Nephron (organoid): Measurements from ENCODE around the gene JAM3.
A peak's percentile ranks its signal among the peaks of the same experiment; 100 is the strongest.

Experiments
- H3K27ac Mint-ChIP-seq, 3 experiments: 2 replicates each; pipeline ENCODE4 v1.8.0; 2020; ENCODE audit warnings: mixed read lengths in 3 of 3, mild to moderate bottlenecking in 2 of 3, moderate library complexity in 1 of 3
- H3K27me3 Mint-ChIP-seq: 2 replicates; pipeline ENCODE4 v1.8.0; 2021; ENCODE audit warnings: low read depth, mild to moderate bottlenecking, moderate library complexity, mixed read lengths
- H3K36me3 Mint-ChIP-seq: 2 replicates; pipeline ENCODE4 v1.8.0; 2020; ENCODE audit warnings: low read depth, mixed read lengths
- H3K4me1 Mint-ChIP-seq: 2 replicates; pipeline ENCODE4 v1.8.0; 2020; ENCODE audit warnings: mixed read lengths
- H3K4me3 Mint-ChIP-seq, 3 experiments: 2 replicates each; pipeline ENCODE4 v1.8.0; 2020; ENCODE audit warnings: mild to moderate bottlenecking in 3 of 3, mixed read lengths in 3 of 3, moderate library complexity in 2 of 3
- H3K9me3 Mint-ChIP-seq: 2 replicates; pipeline ENCODE4 v1.8.0; 2020; ENCODE audit warnings: mixed read lengths
- TF ChIP-seq, protein P1 (sequence below), 3 experiments: fragments of 200-600 bp; sonication (generic); IDR thresholded peaks; one replicate each; pipeline ENCODE4 v1.5.0; 2021; ENCODE audit warnings: antibody characterized with exemption in 3 of 3; ENCODE audit not compliant: unreplicated experiment in 3 of 3

Gene JAM3

GRCh38 chr11:134153147-134153905, 84.5 kb downstream of the JAM3 start:
- no peaks in the 10 kb centered on the region for H3K27me3 Mint-ChIP-seq
- TF ChIP-seq, protein P1, sequence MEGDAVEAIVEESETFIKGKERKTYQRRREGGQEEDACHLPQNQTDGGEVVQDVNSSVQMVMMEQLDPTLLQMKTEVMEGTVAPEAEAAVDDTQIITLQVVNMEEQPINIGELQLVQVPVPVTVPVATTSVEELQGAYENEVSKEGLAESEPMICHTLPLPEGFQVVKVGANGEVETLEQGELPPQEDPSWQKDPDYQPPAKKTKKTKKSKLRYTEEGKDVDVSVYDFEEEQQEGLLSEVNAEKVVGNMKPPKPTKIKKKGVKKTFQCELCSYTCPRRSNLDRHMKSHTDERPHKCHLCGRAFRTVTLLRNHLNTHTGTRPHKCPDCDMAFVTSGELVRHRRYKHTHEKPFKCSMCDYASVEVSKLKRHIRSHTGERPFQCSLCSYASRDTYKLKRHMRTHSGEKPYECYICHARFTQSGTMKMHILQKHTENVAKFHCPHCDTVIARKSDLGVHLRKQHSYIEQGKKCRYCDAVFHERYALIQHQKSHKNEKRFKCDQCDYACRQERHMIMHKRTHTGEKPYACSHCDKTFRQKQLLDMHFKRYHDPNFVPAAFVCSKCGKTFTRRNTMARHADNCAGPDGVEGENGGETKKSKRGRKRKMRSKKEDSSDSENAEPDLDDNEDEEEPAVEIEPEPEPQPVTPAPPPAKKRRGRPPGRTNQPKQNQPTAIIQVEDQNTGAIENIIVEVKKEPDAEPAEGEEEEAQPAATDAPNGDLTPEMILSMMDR (IDR thresholded peaks at IDR 0.05; ENCODE audit: unreplicated experiment in 3 of 3) = no peak
- no peaks in the 10 kb centered on the region for H3K9me3 Mint-ChIP-seq
- no peak overlapping the region for H3K27ac Mint-ChIP-seq
- H3K36me3 Mint-ChIP-seq = peaks cover 64% of the 10 kb centered on the region
- no peaks in the 10 kb centered on the region for H3K4me1 Mint-ChIP-seq
- H3K4me3 Mint-ChIP-seq = no peak overlapping the region

GRCh38 chr11:134154441-134154840, 85.6 kb downstream of the JAM3 start:
- TF ChIP-seq, protein P1 (IDR thresholded peaks at IDR 0.05; ENCODE audit: unreplicated experiment in 3 of 3) = no peak
- no peaks in the 10 kb centered on the region for H3K4me1 Mint-ChIP-seq
- no peaks in the 10 kb centered on the region for H3K9me3 Mint-ChIP-seq

GRCh38 chr11:134155456-134155855, 86.6 kb downstream of the JAM3 start:
- no peak overlapping the region for H3K4me3 Mint-ChIP-seq
- H3K27ac Mint-ChIP-seq = no peak overlapping the region
- H3K9me3 Mint-ChIP-seq = no peaks in the 10 kb centered on the region
- TF ChIP-seq, protein P1 (IDR thresholded peaks at IDR 0.05; ENCODE audit: unreplicated experiment in 3 of 3) = no peak
- no peaks in the 10 kb centered on the region for H3K27me3 Mint-ChIP-seq
- H3K4me1 Mint-ChIP-seq = no peaks in the 10 kb centered on the region
- H3K36me3 Mint-ChIP-seq = peaks cover 77% of the 10 kb centered on the region

More at GRCh38 chr11:134154441-134154840, 85.6 kb downstream of the JAM3 start:
- Mint-ChIP-seq H3K27me3 (no peaks in the 10 kb centered on the region), H3K4me3 (no peak overlapping the region), H3K36me3 (peaks cover 67% of the 10 kb centered on the region), H3K27ac (peak overlapping the region in 1 of 3 experiments; percentile 32)

- Mint-ChIP-seq H3K4me1 (no peaks in the 10 kb centered on the region), H3K27me3 (no peaks in the 10 kb centered on the region), H3K36me3 (peaks cover 77% of the 10 kb centered on the region), H3K4me3 (no peak overlapping the region), H3K9me3 (no peaks in the 10 kb centered on the region), H3K27ac (no peak overlapping the region)
- TF ChIP-seq, protein P1 (IDR thresholded peaks at IDR 0.05; ENCODE audit: unreplicated experiment in 3 of 3) = no peak
These were observed 87.3 kb downstream of the JAM3 start for GRCh38 chr11:134155946-134156865.

DNA sequence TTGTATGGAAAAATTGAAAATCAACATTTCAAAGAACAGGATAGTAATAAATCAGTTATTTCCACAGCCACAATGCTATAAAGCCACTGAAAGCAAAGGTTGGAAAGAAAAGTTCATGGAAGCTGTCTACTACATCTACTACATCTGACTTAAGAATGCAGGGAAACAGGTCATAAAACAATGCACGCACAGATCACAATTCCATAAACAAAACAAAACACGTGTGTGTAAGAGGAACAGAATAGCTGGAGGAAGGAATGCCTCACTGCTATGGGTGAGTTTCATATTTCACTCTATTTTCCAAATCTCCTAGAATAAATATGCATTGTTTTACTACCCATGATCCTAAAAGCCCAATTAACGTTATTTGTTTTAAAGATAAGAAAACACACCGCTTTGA, 88.6 kb downstream of the JAM3 start:
- H3K4me1 Mint-ChIP-seq = no peaks in the 10 kb centered on the region
- TF ChIP-seq, protein P1 (IDR thresholded peaks at IDR 0.05; ENCODE audit: unreplicated experiment in 3 of 3) = no peak
- H3K36me3 Mint-ChIP-seq = peaks cover 79% of the 10 kb centered on the region
- H3K4me3 Mint-ChIP-seq = no peak overlapping the region
- no peak overlapping the region for H3K27ac Mint-ChIP-seq
- H3K9me3 Mint-ChIP-seq = peaks cover 2% of the 10 kb centered on the region
- H3K27me3 Mint-ChIP-seq = no peaks in the 10 kb centered on the region
